22Rv1 (cell line): Measurements from ENCODE around the gene NEK2.

Experiments
- H3K27ac ChIP-seq: fragments of 450-650 bp; 2 replicates; pipeline ENCODE4 v1.5.1; 2017
- CTCF ChIP-seq: fragments of 450-650 bp; IDR thresholded peaks from 2 replicates; pipeline ENCODE4 v1.5.1; 2017; ENCODE audit warnings: mild to moderate bottlenecking
- ZFX ChIP-seq: fragments of 450-650 bp; IDR thresholded peaks from 2 replicates; pipeline ENCODE4 v1.6.1; 2017; ENCODE audit warnings: antibody characterized with exemption, borderline replicate concordance

NEK2 gene

GRCh38 chr1:211713231-211713630, 37.8 kb upstream of the NEK2 start:
- no peak for TF ChIP-seq ZFX
- no peak for TF ChIP-seq CTCF
- H3K27ac ChIP-seq: no peak overlapping the region

GRCh38 chr1:211711315-211711705, 35.9 kb upstream of the NEK2 start:
- no peak overlapping the region for H3K27ac ChIP-seq
- TF ChIP-seq ZFX (no peak), CTCF (no peak)

GRCh38 chr1:211710566-211711314, 35.3 kb upstream of the NEK2 start:
- H3K27ac ChIP-seq: no peak overlapping the region
- TF ChIP-seq CTCF: no peak

- H3K27ac ChIP-seq: no peak overlapping the region
- TF ChIP-seq ZFX (no peak), CTCF (no peak)
Measured at GRCh38 chr1:211708926-211709325, 33.5 kb upstream of the NEK2 start.

- H3K27ac ChIP-seq: no peak overlapping the region
- no peak for TF ChIP-seq ZFX
- TF ChIP-seq CTCF: no peak
Measured at GRCh38 chr1:211708006-211708405, 32.6 kb upstream of the NEK2 start.

GRCh38 chr1:211705467-211706091, 30.2 kb upstream of the NEK2 start:
- TF ChIP-seq CTCF (no peak), ZFX (no peak)
- no peak overlapping the region for H3K27ac ChIP-seq

GRCh38 chr1:211704543-211704942, 29.1 kb upstream of the NEK2 start:
- TF ChIP-seq CTCF (no peak), ZFX (no peak)
- no peak overlapping the region for H3K27ac ChIP-seq
